ENCODE results near the gene IL1RL1.

The IL1RL1 gene

GRCh38 chr2:102383722-102384121 is 72.4 kb downstream of the IL1RL1 start:
- no peak for DNase-seq

- no peak for DNase-seq
These were observed 74.2 kb downstream of the IL1RL1 start for GRCh38 chr2:102385522-102385921.

- DNase-seq = no peak
These were observed 74.6 kb downstream of the IL1RL1 start for GRCh38 chr2:102386004-102386403.

- no peak for DNase-seq
These were observed 75.6 kb downstream of the IL1RL1 start for GRCh38 chr2:102386867-102387541.

- DNase-seq = no peak
These were observed 76.6 kb downstream of the IL1RL1 start for GRCh38 chr2:102387763-102388546.

- DNase-seq = no peak
These were observed 80.2 kb downstream of the IL1RL1 start for GRCh38 chr2:102391565-102391964.

- DNase-seq = no peak
These were observed 80.7 kb downstream of the IL1RL1 start for GRCh38 chr2:102392096-102392495.

GRCh38 chr2:102392942-102393341 is 81.6 kb downstream of the IL1RL1 start:
- DNase-seq = no peak

- DNase-seq = no peak
These were observed 84.6 kb downstream of the IL1RL1 start for GRCh38 chr2:102396012-102396411.

GRCh38 chr2:102397209-102397608 is 85.8 kb downstream of the IL1RL1 start:
- no peak for DNase-seq

- DNase-seq = no peak
These were observed 88.3 kb downstream of the IL1RL1 start for GRCh38 chr2:102399499-102400141.

GRCh38 chr2:102401456-102401855 is 90.1 kb downstream of the IL1RL1 start:
- DNase-seq = no peak

Data from NCI-H1436 treated with DMSO at 0.1 percent for 48 hours (cell line).